Measurements from ENCODE around the gene CHD6. TPM values are rescaled to one million over a fixed set of nuclear protein-coding genes. Genes with fewer than 3 reads are reported as not detected.
A peak's percentile ranks its signal among the peaks of the same experiment; 100 is the strongest.

Gene CHD6
- total RNA-seq, 1 donor from 2014 or later: 36.8 TPM

DNA sequence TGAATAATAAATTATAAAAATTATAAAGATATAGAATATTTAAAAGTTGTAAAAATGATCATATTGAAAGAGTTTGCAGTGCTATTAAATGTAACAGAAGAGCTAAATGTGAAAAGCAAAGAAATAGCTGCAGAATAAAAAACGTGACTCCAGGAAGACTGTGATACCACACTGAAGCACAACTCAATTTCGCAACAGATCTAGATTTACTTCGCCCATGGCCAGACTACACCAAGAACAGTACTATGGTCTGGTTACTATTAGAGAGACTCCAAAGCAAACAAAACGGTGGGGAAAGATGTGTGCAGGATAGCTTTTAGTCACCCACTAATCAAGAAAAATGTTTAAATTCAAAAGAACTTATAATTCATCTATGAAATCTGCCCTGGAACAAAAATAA lies 1.9 kb downstream of the CHD6 start:
- peaks cover 46% of the 10 kb centered on the region for H3K4me1 Mint-ChIP-seq (ENCODE audit: low read depth)
- DNase-seq (ENCODE audit: low spot score): no peak
- H3K27me3 Mint-ChIP-seq (ENCODE audit: insufficient read depth): peaks cover 8% of the 10 kb centered on the region
- peaks cover 4% of the 10 kb centered on the region for H3K36me3 Mint-ChIP-seq (ENCODE audit: low read depth)
- no peaks in the 10 kb centered on the region for H3K9me3 Mint-ChIP-seq
- peak overlapping the region; percentile 8 for H3K27ac Mint-ChIP-seq
- intact Hi-C loops (cut with micrococcal nuclease): no loop called here
- H3K4me3 Mint-ChIP-seq: peak overlapping the region; percentile 94

DNA sequence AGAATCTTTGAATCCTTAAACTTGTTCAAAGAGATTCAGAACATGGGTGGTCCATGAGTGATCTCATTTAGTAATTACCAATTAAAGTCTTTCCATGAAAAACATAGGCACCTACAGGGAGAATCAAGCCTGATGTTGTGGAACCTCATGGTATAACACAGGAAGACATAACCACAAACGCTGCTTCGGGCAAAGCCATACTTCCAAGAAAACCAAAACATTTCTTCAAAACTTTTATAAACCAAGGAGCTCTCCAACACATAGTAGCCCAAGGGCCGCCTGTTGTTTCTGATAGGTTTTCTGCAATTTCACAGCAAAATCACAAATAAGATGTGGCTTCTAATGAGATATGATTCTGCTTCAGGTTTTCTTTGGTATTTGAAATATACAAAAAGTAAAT lies 2.5 kb downstream of the CHD6 start:
- peaks cover 46% of the 10 kb centered on the region for H3K4me1 Mint-ChIP-seq (ENCODE audit: low read depth)
- peaks cover 4% of the 10 kb centered on the region for H3K36me3 Mint-ChIP-seq (ENCODE audit: low read depth)

DNA sequence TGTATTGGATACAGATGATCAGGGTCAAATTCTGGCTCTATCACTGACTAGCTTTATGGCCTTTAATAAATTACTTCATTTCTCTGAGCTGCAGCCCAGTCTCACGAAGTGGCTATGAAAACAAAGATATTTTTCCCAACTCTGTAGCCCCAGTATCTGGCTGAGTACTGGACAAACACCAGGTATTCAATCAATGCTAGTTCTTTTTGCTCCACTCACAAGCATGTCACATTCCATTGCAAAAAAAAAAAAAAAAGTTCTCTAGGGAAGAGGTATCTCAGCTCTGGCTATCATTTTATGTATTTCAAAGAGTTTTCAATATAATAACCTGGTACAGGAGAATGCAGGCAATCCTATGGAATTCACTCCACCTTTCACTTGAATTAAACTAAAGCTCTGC lies 3.1 kb downstream of the CHD6 start:
- no peak for DNase-seq (ENCODE audit: low spot score)
- peaks cover 4% of the 10 kb centered on the region for H3K36me3 Mint-ChIP-seq (ENCODE audit: low read depth)
- no peak overlapping the region for H3K27ac Mint-ChIP-seq
- H3K9me3 Mint-ChIP-seq: no peaks in the 10 kb centered on the region
- peak overlapping the region; percentile 60 for H3K4me3 Mint-ChIP-seq
- H3K4me1 Mint-ChIP-seq (ENCODE audit: low read depth): peaks cover 46% of the 10 kb centered on the region
- intact Hi-C loops (cut with micrococcal nuclease): no loop called here
- peaks cover 8% of the 10 kb centered on the region for H3K27me3 Mint-ChIP-seq (ENCODE audit: insufficient read depth)

More for the DNA sequence above, 2.5 kb downstream of the CHD6 start:
- intact Hi-C loops (cut with micrococcal nuclease): no loop called here
- Mint-ChIP-seq H3K9me3 (no peaks in the 10 kb centered on the region), H3K27me3 (ENCODE audit: insufficient read depth) (peaks cover 8% of the 10 kb centered on the region), H3K27ac (no peak overlapping the region), H3K4me3 (peak overlapping the region; percentile 60)
- no peak for DNase-seq (ENCODE audit: low spot score)

DNA sequence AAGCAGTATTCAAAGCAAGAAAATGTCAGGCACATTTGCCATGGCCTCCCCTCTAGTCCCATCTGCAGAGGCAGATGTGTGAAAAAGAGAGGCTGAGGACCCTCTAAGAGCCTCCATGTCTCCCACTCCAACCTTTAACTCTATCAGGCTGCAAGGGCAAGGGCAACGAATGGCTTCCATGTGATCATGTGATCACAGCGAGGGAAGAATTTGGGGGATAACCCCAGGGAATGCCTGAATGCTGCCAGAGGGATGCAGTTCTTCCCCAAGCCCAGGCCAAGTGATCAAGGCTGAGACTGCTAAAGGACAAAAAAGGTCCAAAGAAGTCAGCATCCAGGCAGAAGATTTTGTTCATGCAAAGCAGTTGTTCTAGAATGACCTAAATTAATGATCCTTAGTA lies 4.9 kb downstream of the CHD6 start:
- no peaks in the 10 kb centered on the region for H3K9me3 Mint-ChIP-seq
- H3K4me3 Mint-ChIP-seq: no peak overlapping the region
- no peak overlapping the region for H3K27ac Mint-ChIP-seq
- H3K36me3 Mint-ChIP-seq (ENCODE audit: low read depth): peaks cover 2% of the 10 kb centered on the region
- no peak for DNase-seq (ENCODE audit: low spot score)
- H3K27me3 Mint-ChIP-seq (ENCODE audit: insufficient read depth): peaks cover under 1% of the 10 kb centered on the region
- peaks cover 54% of the 10 kb centered on the region for H3K4me1 Mint-ChIP-seq (ENCODE audit: low read depth)
- intact Hi-C loops (cut with micrococcal nuclease): no loop called here

DNA sequence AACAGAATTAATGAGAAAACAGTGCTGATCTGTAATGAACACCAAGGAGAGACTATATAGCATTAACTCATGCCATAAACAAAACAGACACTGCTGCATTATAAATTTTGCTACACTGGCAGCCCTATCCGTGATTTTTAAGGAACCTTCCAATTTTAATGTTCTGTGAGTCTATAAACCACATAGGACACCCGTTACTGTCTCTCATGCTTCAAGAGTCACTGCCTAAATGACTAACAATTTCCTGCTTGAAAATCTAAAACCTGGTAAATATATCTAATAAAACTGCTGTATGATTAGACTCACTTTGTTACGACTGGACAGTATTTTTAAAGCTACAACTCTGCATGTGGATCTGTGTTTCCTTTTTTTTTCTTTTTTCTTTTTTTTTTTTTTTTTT lies 8.7 kb downstream of the CHD6 start:
- H3K9me3 Mint-ChIP-seq: no peaks in the 10 kb centered on the region
- peaks cover 1% of the 10 kb centered on the region for H3K36me3 Mint-ChIP-seq (ENCODE audit: low read depth)
- intact Hi-C loops (cut with micrococcal nuclease): no loop called here
- H3K4me1 Mint-ChIP-seq (ENCODE audit: low read depth): peaks cover 34% of the 10 kb centered on the region
- H3K27ac Mint-ChIP-seq: no peak overlapping the region
- DNase-seq (ENCODE audit: low spot score): no peak
- no peaks in the 10 kb centered on the region for H3K27me3 Mint-ChIP-seq (ENCODE audit: insufficient read depth)
- no peak overlapping the region for H3K4me3 Mint-ChIP-seq

DNA sequence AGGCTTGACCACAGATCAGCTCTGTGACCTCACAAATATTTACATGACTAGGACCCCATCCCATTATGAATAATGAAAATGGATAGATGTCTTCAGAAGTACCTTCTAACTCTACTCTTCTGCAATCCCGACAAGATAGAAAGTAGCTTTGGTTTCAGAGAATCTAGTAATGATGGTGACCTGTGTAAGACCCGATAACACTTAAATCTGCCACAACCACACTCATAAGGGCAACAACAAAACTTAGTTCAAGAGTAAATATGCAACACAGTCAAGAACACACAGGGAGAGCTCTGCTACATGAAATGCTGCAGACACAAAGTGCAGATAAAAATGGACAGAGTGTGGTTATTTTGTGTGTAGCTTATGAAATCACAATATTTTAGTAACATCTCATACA lies 9.6 kb downstream of the CHD6 start:
- Mint-ChIP-seq H3K9me3 (no peaks in the 10 kb centered on the region), H3K27me3 (ENCODE audit: insufficient read depth) (no peaks in the 10 kb centered on the region), H3K4me1 (ENCODE audit: low read depth) (peaks cover 29% of the 10 kb centered on the region), H3K36me3 (ENCODE audit: low read depth) (peaks cover 3% of the 10 kb centered on the region), H3K27ac (no peak overlapping the region), H3K4me3 (no peak overlapping the region)
- no peak for DNase-seq (ENCODE audit: low spot score)
- intact Hi-C loops (cut with micrococcal nuclease): no loop called here

DNA sequence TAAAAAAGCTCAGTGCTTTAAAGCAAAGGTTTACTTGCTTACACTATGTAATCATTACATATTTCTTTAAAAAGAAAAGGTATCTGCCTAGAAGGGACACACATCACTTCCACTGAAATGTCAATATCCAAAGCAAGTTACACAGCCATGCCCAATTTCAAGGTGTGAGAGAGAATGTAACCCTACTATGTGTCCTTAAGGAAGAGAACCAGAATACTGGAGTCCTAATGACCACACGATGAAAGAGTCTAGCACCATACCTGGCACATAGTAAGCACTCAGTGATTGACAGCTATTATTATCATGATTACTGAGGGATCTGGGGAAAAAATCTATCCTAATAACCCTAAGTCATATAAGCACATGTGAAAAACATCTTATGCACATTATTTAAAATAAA lies 10.4 kb downstream of the CHD6 start:
- Mint-ChIP-seq H3K36me3 (ENCODE audit: low read depth) (peaks cover 3% of the 10 kb centered on the region), H3K4me3 (no peak overlapping the region), H3K9me3 (no peaks in the 10 kb centered on the region), H3K27me3 (ENCODE audit: insufficient read depth) (no peaks in the 10 kb centered on the region), H3K4me1 (ENCODE audit: low read depth) (peaks cover 29% of the 10 kb centered on the region), H3K27ac (no peak overlapping the region)
- intact Hi-C loops (cut with micrococcal nuclease): no loop called here
- DNase-seq (ENCODE audit: low spot score): no peak

DNA sequence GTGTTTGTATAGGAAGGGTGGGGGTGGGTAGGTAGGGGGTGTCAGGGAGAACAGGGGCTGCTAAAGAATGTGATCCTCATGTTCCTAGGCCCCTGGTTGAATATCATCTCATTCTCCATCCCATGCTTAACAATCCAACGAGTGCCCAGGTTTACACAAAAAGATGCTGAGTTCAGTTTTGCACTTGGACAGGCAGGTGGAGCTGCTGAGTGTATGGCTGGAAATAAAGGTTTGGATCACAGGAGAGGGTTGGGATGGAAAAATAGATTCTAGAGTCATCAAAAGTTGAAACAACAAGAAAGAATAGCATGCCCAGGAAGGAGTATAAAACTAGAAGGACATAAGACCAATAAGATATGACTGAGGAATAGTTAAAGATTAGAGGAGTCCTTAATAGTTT lies 14.2 kb downstream of the CHD6 start:
- Mint-ChIP-seq H3K27ac (no peak overlapping the region), H3K27me3 (ENCODE audit: insufficient read depth) (no peaks in the 10 kb centered on the region), H3K36me3 (ENCODE audit: low read depth) (peaks cover 17% of the 10 kb centered on the region), H3K4me3 (no peak overlapping the region), H3K9me3 (peaks cover 32% of the 10 kb centered on the region), H3K4me1 (ENCODE audit: low read depth) (peaks cover 17% of the 10 kb centered on the region)
- intact Hi-C loops (cut with micrococcal nuclease): no loop called here
- no peak for DNase-seq (ENCODE audit: low spot score)

DNA sequence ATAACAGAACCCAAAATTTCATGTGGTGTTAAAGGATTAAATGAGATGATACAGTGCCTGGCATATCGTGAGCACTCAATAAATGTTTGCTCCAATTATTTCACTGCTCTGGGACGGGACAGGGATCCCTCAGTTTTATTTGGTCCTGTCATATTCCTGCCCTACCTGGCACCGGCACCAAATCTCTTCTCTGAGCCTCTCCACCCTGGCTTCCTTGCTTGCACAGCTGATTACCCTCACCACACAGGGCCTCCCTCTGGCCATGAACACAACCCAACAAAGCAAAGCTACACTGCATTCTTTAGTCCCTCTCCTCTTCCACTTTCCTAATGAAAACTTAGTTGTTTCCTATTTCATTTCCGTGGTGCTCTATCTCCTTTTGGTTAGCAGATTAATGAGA lies 16.4 kb downstream of the CHD6 start:
- H3K9me3 Mint-ChIP-seq: peaks cover 53% of the 10 kb centered on the region
- DNase-seq (ENCODE audit: low spot score): no peak
- no peak overlapping the region for H3K27ac Mint-ChIP-seq
- intact Hi-C loops (cut with micrococcal nuclease): no loop called here
- H3K4me1 Mint-ChIP-seq (ENCODE audit: low read depth): peaks cover 2% of the 10 kb centered on the region
- H3K36me3 Mint-ChIP-seq (ENCODE audit: low read depth): peaks cover 24% of the 10 kb centered on the region
- no peaks in the 10 kb centered on the region for H3K27me3 Mint-ChIP-seq (ENCODE audit: insufficient read depth)
- no peak overlapping the region for H3K4me3 Mint-ChIP-seq

DNA sequence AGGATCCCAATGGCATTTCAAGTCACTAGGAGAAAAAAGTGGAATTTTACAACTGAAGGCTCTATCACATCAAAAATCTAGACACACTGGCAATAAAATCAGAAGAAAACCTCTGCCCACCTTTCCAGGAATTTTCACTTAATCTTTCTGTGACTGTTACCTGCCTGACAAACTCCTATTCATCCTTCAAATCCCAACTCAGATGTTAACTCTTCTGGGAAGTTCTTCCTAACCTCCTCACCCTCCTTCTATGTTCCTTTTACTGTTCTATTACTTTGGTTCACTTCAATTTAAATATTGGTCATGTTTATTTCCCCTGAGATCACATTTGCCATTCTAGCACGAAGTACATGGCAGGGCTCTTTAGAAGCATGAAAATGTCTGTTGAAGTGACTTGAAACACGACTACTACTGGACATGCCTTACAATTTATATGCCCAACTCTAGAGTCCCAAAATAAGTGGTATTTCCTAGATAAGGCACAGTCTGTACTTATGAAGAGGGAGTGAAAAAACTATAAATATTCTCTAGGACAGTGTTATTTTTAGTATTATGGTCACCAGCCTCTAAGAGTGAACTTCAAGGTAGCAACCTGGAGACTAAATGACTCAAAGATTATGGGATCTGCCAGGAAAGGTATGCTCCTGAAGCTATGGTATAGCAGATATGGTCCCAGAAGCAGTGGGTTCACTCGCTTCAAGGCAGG lies 17.1 kb downstream of the CHD6 start:
- no peak overlapping the region for H3K27ac Mint-ChIP-seq
- H3K36me3 Mint-ChIP-seq (ENCODE audit: low read depth): peaks cover 24% of the 10 kb centered on the region
- intact Hi-C loops (cut with micrococcal nuclease): no loop called here
- H3K4me3 Mint-ChIP-seq: no peak overlapping the region
- peaks cover 60% of the 10 kb centered on the region for H3K9me3 Mint-ChIP-seq
- H3K4me1 Mint-ChIP-seq (ENCODE audit: low read depth): no peaks in the 10 kb centered on the region
- H3K27me3 Mint-ChIP-seq (ENCODE audit: insufficient read depth): no peaks in the 10 kb centered on the region
- no peak for DNase-seq (ENCODE audit: low spot score)

DNA sequence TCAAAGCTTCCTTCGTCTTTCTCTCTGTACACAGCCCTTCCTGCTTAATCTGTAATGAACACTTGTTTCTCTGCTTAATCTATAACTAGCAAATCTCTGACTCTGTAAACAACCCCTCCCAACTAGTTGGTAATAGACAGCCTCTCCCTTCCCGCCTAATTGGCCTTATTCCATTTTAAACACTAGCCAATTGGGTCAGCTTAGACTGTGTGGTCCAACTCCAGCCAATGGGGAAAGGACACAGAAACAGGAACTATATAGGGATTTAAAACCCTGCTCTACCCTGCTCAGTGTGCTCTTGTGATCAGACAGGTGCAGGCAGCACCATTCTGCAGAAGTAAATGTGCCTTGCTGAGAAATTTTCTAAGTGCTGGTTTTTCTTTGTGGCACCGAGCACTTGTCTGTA lies 18.5 kb downstream of the CHD6 start:
- Mint-ChIP-seq H3K36me3 (ENCODE audit: low read depth) (peaks cover 28% of the 10 kb centered on the region), H3K27ac (no peak overlapping the region), H3K9me3 (peaks cover 70% of the 10 kb centered on the region), H3K4me3 (no peak overlapping the region), H3K27me3 (ENCODE audit: insufficient read depth) (no peaks in the 10 kb centered on the region), H3K4me1 (ENCODE audit: low read depth) (no peaks in the 10 kb centered on the region)
- intact Hi-C loops (cut with micrococcal nuclease): no loop called here
- DNase-seq (ENCODE audit: low spot score): no peak

DNA sequence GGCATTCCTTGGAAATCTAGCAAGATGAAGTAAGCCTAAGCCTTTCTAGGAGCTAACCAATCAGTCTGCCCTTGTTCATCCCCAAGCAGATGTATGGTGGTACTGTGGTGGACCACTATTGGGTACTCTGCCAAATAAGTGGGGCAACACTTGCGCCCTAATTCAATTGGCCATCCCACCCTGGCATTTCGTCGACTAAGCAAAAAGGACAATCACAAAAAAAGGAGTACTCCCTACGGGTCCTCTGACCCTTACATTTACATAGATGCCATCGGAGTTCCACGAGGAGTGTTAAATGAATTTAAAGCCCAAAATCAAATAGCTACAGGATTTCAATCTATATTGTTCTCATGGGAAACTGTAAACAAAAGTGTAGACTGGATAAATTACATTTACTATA lies 19.5 kb downstream of the CHD6 start:
- no peaks in the 10 kb centered on the region for H3K4me1 Mint-ChIP-seq (ENCODE audit: low read depth)
- H3K27ac Mint-ChIP-seq: no peak overlapping the region
- peaks cover 80% of the 10 kb centered on the region for H3K9me3 Mint-ChIP-seq
- H3K4me3 Mint-ChIP-seq: no peak overlapping the region
- intact Hi-C loops (cut with micrococcal nuclease): no loop called here
- H3K36me3 Mint-ChIP-seq (ENCODE audit: low read depth): peaks cover 30% of the 10 kb centered on the region
- no peaks in the 10 kb centered on the region for H3K27me3 Mint-ChIP-seq (ENCODE audit: insufficient read depth)
- DNase-seq (ENCODE audit: low spot score): no peak

DNA sequence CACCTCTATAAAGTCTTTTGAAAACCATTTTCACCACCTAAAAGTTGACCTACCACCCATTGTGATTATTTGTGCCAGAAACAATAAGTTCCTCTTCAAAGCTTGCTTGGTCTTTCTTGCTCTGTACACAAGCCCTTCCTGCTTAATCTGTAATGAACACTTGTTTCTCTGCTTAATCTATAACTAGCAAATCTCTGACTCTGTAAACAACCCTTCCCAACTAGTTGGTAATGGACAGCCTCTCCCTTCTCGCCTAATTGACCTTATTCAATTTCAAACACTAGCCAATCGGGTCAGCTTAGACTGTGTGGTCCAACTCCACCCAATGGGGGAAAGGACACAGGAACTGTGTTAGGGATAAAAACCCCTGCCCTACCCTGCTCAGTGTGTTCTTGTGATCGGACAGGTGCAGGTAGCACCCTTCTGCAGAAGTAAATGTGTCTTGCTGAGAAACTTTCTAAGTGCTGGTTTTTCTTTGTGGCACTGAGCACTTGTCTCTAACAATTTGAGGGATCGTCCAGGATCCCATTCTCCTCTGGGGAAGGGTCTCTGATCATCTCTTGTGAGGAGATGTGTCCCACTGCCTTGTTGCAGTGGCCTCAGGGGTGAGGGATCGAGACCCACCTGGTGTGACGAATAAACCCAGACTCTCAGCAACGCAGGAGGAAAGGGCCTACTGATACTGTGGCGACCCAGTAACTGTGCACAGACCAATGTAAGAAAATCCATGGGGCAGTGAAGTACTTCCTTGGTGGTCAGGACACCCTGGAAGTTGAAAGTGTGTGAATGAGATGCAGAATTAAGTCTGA lies 23.5 kb downstream of the CHD6 start:
- Mint-ChIP-seq H3K27me3 (ENCODE audit: insufficient read depth) (no peaks in the 10 kb centered on the region), H3K27ac (no peak overlapping the region), H3K36me3 (ENCODE audit: low read depth) (peaks cover 24% of the 10 kb centered on the region), H3K9me3 (peaks cover 58% of the 10 kb centered on the region), H3K4me3 (no peak overlapping the region), H3K4me1 (ENCODE audit: low read depth) (no peaks in the 10 kb centered on the region)
- no peak for DNase-seq (ENCODE audit: low spot score)
- intact Hi-C loops (cut with micrococcal nuclease): no loop called here
